ENCODE data around the gene MLANA.

Gene MLANA

GRCh38 chr9:5939530-5939929 is 48.8 kb downstream of the MLANA start:
- peaks cover 6% of the 10 kb centered on the region; the same call in 1 of the 2 replicates for H3K36me3 ChIP-seq (ENCODE audit: low read depth)
- peaks cover 3% of the 10 kb centered on the region for H3K4me1 ChIP-seq (ENCODE audit: insufficient read depth, poor library complexity, severe bottlenecking)
- no peaks in the 10 kb centered on the region for H3K9me3 ChIP-seq (ENCODE audit: severe bottlenecking)
- H3K4me3 ChIP-seq (ENCODE audit: severe bottlenecking): no peak overlapping the region
- no peak for DNase-seq (ENCODE audit: low spot score)
- H3K27me3 ChIP-seq (ENCODE audit: insufficient read depth, poor library complexity, severe bottlenecking): no peaks in the 10 kb centered on the region
- ATAC-seq (ENCODE audit: low read depth): no peak
- no peak for TF ChIP-seq CTCF (IDR thresholded peaks at IDR 0.05; ENCODE audit: poor library complexity, severe bottlenecking)
- H3K27ac ChIP-seq (ENCODE audit: poor library complexity, severe bottlenecking): no peak overlapping the region

GRCh38 chr9:5941214-5941613 is 50.5 kb downstream of the MLANA start:
- Histone ChIP-seq H3K4me3 (ENCODE audit: severe bottlenecking) (no peak overlapping the region), H3K4me1 (ENCODE audit: insufficient read depth, poor library complexity, severe bottlenecking) (peaks cover 3% of the 10 kb centered on the region), H3K36me3 (ENCODE audit: low read depth) (peaks cover 6% of the 10 kb centered on the region; the same call in 1 of the 2 replicates), H3K27me3 (ENCODE audit: insufficient read depth, poor library complexity, severe bottlenecking) (no peaks in the 10 kb centered on the region), H3K27ac (ENCODE audit: poor library complexity, severe bottlenecking) (no peak overlapping the region), H3K9me3 (ENCODE audit: severe bottlenecking) (no peaks in the 10 kb centered on the region)
- TF ChIP-seq CTCF (IDR thresholded peaks at IDR 0.05; ENCODE audit: poor library complexity, severe bottlenecking): no peak
- ATAC-seq (ENCODE audit: low read depth) (no peak), DNase-seq (ENCODE audit: low spot score) (no peak)

GRCh38 chr9:5945112-5945511 is 54.4 kb downstream of the MLANA start:
- H3K36me3 ChIP-seq (ENCODE audit: low read depth): peaks cover 6% of the 10 kb centered on the region; the same call in 1 of the 2 replicates
- H3K27me3 ChIP-seq (ENCODE audit: insufficient read depth, poor library complexity, severe bottlenecking): no peaks in the 10 kb centered on the region
- no peak overlapping the region for H3K27ac ChIP-seq (ENCODE audit: poor library complexity, severe bottlenecking)
- ATAC-seq (ENCODE audit: low read depth): no peak
- DNase-seq (ENCODE audit: low spot score): no peak
- no peaks in the 10 kb centered on the region for H3K9me3 ChIP-seq (ENCODE audit: severe bottlenecking)
- H3K4me1 ChIP-seq (ENCODE audit: insufficient read depth, poor library complexity, severe bottlenecking): peaks cover 8% of the 10 kb centered on the region
- no peak overlapping the region for H3K4me3 ChIP-seq (ENCODE audit: severe bottlenecking)
- TF ChIP-seq CTCF (IDR thresholded peaks at IDR 0.05; ENCODE audit: poor library complexity, severe bottlenecking): no peak

GRCh38 chr9:5947912-5948311 is 57.2 kb downstream of the MLANA start:
- ATAC-seq (ENCODE audit: low read depth) (no peak), DNase-seq (ENCODE audit: low spot score) (no peak)
- H3K27ac ChIP-seq (ENCODE audit: poor library complexity, severe bottlenecking): no peak overlapping the region
- no peak overlapping the region for H3K4me3 ChIP-seq (ENCODE audit: severe bottlenecking)
- peaks cover 6% of the 10 kb centered on the region; the same call in 1 of the 2 replicates for H3K36me3 ChIP-seq (ENCODE audit: low read depth)
- H3K4me1 ChIP-seq (ENCODE audit: insufficient read depth, poor library complexity, severe bottlenecking): peaks cover 8% of the 10 kb centered on the region
- no peaks in the 10 kb centered on the region for H3K9me3 ChIP-seq (ENCODE audit: severe bottlenecking)
- no peak for TF ChIP-seq CTCF (IDR thresholded peaks at IDR 0.05; ENCODE audit: poor library complexity, severe bottlenecking)
- H3K27me3 ChIP-seq (ENCODE audit: insufficient read depth, poor library complexity, severe bottlenecking): no peaks in the 10 kb centered on the region

- no peak overlapping the region for H3K27ac ChIP-seq (ENCODE audit: poor library complexity, severe bottlenecking)
- no peak for TF ChIP-seq CTCF (IDR thresholded peaks at IDR 0.05; ENCODE audit: poor library complexity, severe bottlenecking)
- H3K36me3 ChIP-seq (ENCODE audit: low read depth): peaks cover under 1% of the 10 kb centered on the region; the same call in 1 of the 2 replicates
- H3K9me3 ChIP-seq (ENCODE audit: severe bottlenecking): no peaks in the 10 kb centered on the region
- H3K4me1 ChIP-seq (ENCODE audit: insufficient read depth, poor library complexity, severe bottlenecking): peaks cover 5% of the 10 kb centered on the region
- H3K27me3 ChIP-seq (ENCODE audit: insufficient read depth, poor library complexity, severe bottlenecking): no peaks in the 10 kb centered on the region
- no peak for DNase-seq (ENCODE audit: low spot score)
- peak; percentile 58; the same call in 1 of the 3 replicates for ATAC-seq (ENCODE audit: low read depth)
- H3K4me3 ChIP-seq (ENCODE audit: severe bottlenecking): no peak overlapping the region
Observed at GRCh38 chr9:5949103-5949699, 58.5 kb downstream of the MLANA start.

Data from RWPE2 (cell line).